ENCODE results near the gene TMC6. TPM values are rescaled to one million over a fixed set of nuclear protein-coding genes. Genes with fewer than 3 reads are reported as not detected.
"Not testable (repeated sequence)": the region's sequence is repeated elsewhere in the genome, so short reads cannot be mapped to it uniquely, and the experiment has no call there.

Gene TMC6
- total RNA-seq, 1 donor from 2014 or later, result 265 TPM

DNA sequence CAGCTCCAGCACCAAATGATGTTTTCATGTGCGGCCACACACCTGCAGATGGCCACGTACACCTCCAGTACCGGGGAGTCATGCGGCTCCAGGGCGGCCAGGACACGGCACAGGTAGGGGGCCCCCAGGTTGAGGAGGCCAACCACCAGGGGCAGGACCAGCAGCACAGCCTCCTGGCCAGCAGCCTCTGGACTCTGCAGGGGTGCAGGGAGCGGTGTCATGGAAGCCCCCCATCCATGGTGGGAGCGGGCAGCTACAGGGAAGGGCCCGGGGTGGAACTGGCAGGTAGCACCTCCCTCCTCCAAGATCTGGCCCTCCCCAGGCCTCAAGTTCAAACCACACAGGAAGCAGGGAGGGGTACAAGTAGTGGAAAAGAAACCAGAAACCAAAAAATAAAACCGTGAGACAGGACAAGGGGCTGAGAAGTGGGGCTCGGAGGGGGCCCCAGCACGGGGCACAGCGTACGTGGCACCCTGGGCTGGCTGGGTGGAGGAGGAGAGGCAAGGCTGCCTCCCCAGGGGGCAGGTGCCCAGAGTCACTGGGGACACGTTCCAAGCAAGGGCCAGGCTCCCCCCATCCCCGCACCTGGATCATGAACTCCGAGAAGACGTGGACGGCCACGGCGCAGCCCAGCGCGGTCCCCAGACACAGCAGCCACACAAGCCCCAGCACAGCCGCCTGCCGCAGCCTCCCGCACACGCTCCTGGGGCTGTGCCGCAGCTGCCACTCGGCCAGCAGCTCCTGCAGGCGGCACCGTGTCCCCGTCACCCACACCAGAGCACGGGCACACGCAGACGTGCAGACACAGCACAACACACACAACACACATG, 7.4 kb downstream of the TMC6 start:
- Mint-ChIP-seq H3K4me3 (peak overlapping the region; percentile 73), H3K27me3 (ENCODE audit: insufficient read depth) (no peaks in the 10 kb centered on the region), H3K36me3 (ENCODE audit: low read depth) (peaks cover 45% of the 10 kb centered on the region), H3K4me1 (ENCODE audit: low read depth) (peaks cover 37% of the 10 kb centered on the region), H3K27ac (peak overlapping the region; percentile 70), H3K9me3 (no peaks in the 10 kb centered on the region)
- intact Hi-C loops (cut with micrococcal nuclease), result loop anchor here (1.0 kb wide), 2 partner anchors 8 kb away; no protein-coding TSS in a partner anchor
- peak; percentile 64 for DNase-seq (ENCODE audit: low spot score)

DNA sequence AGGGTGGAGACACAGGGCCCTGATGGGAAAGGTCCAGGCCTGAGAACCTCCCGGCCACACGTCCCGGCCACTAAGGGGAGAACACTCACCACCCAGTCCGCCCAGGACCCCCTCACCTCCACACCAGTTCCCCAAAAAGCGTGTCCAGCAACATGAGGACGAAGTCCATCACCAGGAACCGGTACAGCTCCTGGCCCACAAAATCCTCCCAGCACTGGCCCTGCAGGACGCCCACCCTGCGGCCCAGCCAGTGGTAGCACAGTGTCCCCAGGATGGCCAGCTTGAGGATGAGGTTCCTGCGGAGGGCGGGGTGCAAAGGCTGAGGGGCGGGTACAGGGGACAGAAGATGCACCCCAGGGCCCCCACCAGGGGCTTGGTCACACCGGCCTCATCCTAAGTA, 8.0 kb downstream of the TMC6 start:
- Mint-ChIP-seq H3K27ac (no peak overlapping the region), H3K4me3 (peak overlapping the region; percentile 73), H3K27me3 (ENCODE audit: insufficient read depth) (no peaks in the 10 kb centered on the region), H3K36me3 (ENCODE audit: low read depth) (peaks cover 43% of the 10 kb centered on the region), H3K9me3 (no peaks in the 10 kb centered on the region), H3K4me1 (ENCODE audit: low read depth) (peaks cover 36% of the 10 kb centered on the region)
- intact Hi-C loops (cut with micrococcal nuclease), result no loop called here
- no peak for DNase-seq (ENCODE audit: low spot score)

DNA sequence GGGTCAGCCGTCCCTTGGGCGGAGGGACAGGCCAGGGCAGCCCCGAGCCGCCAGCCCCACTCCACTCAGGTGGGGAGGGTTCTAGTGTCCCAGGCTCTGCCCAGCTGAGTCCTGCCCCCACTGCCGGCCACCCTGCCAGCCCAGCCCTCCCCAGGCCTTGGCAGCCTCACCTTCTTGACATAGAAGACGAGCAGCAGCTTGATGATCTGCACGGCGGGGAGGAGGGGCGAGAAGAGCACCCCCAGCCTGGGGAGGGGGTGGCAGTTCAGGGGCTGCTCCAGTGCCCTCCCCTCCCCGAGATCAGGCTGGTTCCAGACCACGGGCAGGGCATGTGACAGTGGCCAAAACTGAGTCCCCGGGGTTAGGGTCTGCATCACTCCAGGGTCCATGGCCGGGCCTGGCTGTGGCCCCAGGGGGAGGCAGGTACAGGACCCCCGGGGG, 9.7 kb downstream of the TMC6 start:
- Mint-ChIP-seq H3K36me3 (ENCODE audit: low read depth) (peaks cover 49% of the 10 kb centered on the region), H3K4me3 (no peak overlapping the region), H3K4me1 (ENCODE audit: low read depth) (peaks cover 46% of the 10 kb centered on the region), H3K9me3 (no peaks in the 10 kb centered on the region), H3K27me3 (ENCODE audit: insufficient read depth) (no peaks in the 10 kb centered on the region), H3K27ac (no peak overlapping the region)
- intact Hi-C loops (cut with micrococcal nuclease), result no loop called here
- DNase-seq (ENCODE audit: low spot score), result no peak

DNA sequence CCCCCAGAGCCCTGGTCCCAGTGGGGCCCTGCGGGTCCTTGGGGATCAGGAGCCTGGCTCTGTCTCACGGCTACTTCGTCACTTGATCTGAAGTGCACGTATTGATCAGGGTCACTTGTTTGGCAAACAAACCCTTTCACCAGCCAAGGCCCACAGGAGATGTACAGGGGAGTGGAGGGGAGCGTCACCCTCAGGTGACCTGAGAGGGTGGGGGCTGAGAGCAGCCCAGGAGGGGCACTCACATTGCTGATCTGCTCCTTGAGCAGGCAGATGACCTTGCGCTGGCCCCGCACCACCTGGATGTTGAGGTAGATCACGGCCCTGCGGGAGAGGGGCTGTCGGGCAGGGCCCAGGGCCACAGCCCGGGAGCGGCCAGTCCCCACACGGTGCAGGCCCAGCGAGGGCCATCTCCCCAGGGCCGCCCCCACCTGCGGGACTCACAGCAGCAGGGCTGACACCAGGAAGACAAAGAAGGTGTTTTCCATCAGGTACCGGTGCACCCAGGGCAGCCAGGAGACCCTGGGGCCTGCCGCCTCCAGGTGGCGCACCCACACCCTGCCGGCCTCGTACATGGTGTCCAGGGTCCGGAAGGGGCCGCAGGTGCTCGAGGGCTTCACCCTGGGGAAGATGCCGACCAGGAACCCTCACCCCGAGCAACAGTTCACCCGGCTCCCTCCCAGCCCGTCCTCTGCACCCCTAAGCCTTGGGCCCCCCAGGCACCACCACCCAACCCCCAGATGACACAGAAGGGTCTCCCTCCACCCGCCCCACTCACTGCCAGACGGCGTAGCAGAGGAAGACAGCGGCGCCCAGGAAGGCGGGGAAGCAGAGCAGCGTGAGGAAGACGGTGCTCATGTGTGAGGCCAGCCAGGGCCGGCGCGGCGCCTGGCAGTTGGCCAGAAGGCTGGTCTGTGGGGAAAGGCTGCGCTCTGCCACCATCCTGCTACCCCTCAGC, 11.3 kb downstream of the TMC6 start:
- Mint-ChIP-seq H3K4me3 (no peak overlapping the region), H3K36me3 (ENCODE audit: low read depth) (peaks cover 45% of the 10 kb centered on the region), H3K4me1 (ENCODE audit: low read depth) (peaks cover 45% of the 10 kb centered on the region), H3K9me3 (no peaks in the 10 kb centered on the region), H3K27ac (no peak overlapping the region), H3K27me3 (ENCODE audit: insufficient read depth) (no peaks in the 10 kb centered on the region)
- no peak for DNase-seq (ENCODE audit: low spot score)
- intact Hi-C loops (cut with micrococcal nuclease), result no loop called here

DNA sequence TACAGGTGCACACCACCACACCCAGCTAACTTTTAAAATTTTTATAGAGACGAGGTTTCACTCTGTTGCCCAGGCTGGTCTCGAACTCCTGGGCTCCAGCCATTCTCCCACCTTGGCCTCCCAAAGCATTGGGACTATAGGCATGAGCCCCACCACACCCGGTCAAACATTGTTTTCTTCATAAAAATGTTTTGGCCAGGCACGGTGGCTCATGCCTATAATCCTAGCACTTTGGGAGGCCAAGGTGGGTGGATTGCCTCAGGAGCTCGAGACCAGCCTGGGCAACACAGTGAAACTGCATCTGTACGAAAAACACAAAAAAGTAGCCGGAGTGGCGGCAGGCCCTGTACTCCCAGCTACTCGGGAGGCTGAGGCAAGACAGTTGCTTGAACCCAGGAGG, 12.1 kb downstream of the TMC6 start:
- peaks cover 39% of the 10 kb centered on the region for H3K36me3 Mint-ChIP-seq (ENCODE audit: low read depth)
- DNase-seq (ENCODE audit: low spot score), result no peak
- no peaks in the 10 kb centered on the region for H3K27me3 Mint-ChIP-seq (ENCODE audit: insufficient read depth)
- no peak overlapping the region for H3K27ac Mint-ChIP-seq
- intact Hi-C loops (cut with micrococcal nuclease), result no loop called here
- H3K4me1 Mint-ChIP-seq (ENCODE audit: low read depth), result peaks cover 39% of the 10 kb centered on the region
- H3K9me3 Mint-ChIP-seq, result no peaks in the 10 kb centered on the region
- H3K4me3 Mint-ChIP-seq, result no peak overlapping the region

DNA sequence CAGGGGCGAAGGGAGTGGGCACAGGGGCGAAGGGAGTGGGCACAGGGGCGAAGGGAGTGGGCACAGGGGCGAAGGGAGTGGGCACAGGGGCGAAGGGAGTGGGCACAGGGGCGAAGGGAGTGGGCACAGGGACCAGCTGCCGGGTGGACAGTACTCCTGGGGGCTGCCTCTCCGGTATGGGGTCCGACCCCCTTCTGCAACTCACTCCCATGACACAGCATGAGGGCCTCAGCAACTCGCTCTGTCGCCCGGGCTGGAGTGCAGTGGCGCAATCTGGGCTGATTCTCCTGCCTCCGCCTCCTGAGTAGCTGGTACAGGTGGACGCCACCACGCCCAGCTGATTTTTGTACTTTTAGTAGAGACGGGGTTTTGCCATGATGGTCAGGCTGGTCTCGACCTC, 12.8 kb downstream of the TMC6 start:
- intact Hi-C loops (cut with micrococcal nuclease); H3K27ac Mint-ChIP-seq; H3K9me3 Mint-ChIP-seq; H3K4me3 Mint-ChIP-seq; DNase-seq (ENCODE audit: low spot score); H3K27me3 Mint-ChIP-seq (ENCODE audit: insufficient read depth): not testable (repeated sequence)
- Mint-ChIP-seq H3K36me3 (ENCODE audit: low read depth) (peaks cover 39% of the 10 kb centered on the region), H3K4me1 (ENCODE audit: low read depth) (peaks cover 33% of the 10 kb centered on the region)

DNA sequence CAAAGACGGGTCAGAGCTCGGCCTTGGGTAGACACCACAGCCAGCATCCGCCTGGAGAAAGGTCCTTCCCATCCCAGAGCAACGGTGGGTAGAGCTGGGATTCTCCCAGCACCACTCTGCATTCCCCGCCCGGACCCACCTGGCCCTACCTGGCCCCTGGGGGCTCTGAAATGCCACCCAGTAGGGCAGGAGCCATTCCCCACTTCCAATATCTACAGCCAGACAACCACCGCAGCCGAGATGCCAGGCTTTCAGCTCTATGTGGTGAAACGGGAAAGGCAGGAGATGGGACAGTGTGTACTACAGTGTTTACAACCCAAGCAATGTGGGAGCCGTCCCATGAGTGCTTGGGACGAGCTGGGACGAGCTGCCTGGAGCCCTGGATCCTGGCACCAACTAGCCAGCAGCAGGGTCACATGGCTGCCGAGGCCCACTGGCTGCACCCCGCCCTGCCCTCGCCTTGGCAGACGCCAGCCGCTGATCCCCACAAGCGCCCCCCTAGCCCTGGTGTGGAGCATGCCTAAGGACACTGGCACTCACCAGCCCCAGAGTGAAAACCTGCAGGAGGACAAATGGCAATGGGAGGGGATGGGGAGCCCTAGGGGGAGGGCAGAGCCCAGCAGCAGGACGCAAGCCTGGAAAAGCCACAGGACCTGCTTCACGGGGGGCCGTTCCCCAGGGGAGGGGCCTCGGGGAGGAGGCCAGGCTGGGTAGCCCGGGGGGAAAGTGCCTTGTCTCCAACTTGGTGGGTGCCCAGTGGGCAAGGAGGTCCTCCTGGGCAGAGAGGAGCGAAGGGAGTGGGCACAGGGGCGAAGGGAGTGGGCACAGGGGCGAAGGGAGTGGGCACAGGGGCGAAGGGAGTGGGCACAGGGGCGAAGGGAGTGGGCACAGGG, 13.5 kb downstream of the TMC6 start:
- no peak for DNase-seq (ENCODE audit: low spot score)
- H3K27ac Mint-ChIP-seq, result peak overlapping the region; percentile 80
- H3K27me3 Mint-ChIP-seq (ENCODE audit: insufficient read depth), result no peaks in the 10 kb centered on the region
- intact Hi-C loops (cut with micrococcal nuclease), result loop anchor here (5.0 kb wide), 1 partner anchor 98 kb away; no protein-coding TSS in a partner anchor
- H3K36me3 Mint-ChIP-seq (ENCODE audit: low read depth), result peaks cover 40% of the 10 kb centered on the region
- H3K4me1 Mint-ChIP-seq (ENCODE audit: low read depth), result peaks cover 27% of the 10 kb centered on the region
- no peaks in the 10 kb centered on the region for H3K9me3 Mint-ChIP-seq
- H3K4me3 Mint-ChIP-seq, result no peak overlapping the region

DNA sequence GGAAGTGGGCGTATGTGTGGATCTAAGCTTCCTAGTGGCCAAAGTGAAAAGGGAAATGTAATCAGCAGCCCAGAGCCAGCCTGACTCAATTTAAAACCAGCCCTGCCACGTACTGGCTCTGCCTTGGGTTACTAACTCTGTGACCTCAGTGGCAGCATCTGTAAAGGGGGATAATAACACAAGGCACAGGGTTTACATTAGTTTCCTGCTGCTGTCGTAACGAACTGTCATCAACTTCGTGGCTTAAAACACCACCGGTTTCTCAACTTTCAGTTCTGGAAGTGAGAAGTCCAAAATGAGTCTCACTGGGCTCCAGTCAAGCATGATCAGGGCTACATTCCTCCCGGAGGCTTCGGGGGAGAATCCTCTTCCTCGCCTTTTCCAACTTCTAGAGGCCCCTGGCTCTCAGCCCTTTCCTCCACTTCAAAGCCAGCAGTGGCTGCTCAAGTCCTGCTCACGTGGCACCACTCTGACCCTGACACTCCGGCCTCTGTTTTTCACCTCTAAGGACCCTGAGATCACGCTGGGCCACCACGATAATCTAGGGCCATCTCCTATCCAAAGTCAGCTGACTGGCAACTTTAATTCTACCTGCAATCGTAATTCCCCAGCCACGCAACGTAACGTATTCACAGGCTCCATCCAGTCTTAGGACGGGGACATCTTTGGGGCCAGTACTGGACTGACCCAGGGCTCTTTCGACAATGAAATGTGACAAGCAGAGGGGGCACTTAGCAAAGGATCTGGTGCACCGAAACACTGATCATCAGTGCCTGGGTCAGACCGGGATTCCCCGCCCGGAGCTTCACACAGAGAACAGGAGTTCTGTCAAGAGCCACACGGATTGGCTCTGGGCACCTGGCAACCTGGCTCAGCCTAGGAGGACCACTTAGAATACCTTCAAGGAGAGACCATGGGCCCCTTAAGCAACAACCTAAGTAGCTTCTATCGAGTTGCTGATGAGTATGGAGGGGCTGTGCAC, 14.5 kb downstream of the TMC6 start:
- DNase-seq (ENCODE audit: low spot score), result no peak
- Mint-ChIP-seq H3K27ac (peak overlapping the region; percentile 80), H3K36me3 (ENCODE audit: low read depth) (peaks cover 40% of the 10 kb centered on the region), H3K4me3 (peak overlapping the region; percentile 5), H3K27me3 (ENCODE audit: insufficient read depth) (no peaks in the 10 kb centered on the region), H3K9me3 (no peaks in the 10 kb centered on the region), H3K4me1 (ENCODE audit: low read depth) (peaks cover 27% of the 10 kb centered on the region)
- intact Hi-C loops (cut with micrococcal nuclease), result loop anchor here (1.0 to 5.0 kb wide), 3 partner anchors 7 to 97 kb away; partner anchors contain the start of gene SYNGR2

DNA sequence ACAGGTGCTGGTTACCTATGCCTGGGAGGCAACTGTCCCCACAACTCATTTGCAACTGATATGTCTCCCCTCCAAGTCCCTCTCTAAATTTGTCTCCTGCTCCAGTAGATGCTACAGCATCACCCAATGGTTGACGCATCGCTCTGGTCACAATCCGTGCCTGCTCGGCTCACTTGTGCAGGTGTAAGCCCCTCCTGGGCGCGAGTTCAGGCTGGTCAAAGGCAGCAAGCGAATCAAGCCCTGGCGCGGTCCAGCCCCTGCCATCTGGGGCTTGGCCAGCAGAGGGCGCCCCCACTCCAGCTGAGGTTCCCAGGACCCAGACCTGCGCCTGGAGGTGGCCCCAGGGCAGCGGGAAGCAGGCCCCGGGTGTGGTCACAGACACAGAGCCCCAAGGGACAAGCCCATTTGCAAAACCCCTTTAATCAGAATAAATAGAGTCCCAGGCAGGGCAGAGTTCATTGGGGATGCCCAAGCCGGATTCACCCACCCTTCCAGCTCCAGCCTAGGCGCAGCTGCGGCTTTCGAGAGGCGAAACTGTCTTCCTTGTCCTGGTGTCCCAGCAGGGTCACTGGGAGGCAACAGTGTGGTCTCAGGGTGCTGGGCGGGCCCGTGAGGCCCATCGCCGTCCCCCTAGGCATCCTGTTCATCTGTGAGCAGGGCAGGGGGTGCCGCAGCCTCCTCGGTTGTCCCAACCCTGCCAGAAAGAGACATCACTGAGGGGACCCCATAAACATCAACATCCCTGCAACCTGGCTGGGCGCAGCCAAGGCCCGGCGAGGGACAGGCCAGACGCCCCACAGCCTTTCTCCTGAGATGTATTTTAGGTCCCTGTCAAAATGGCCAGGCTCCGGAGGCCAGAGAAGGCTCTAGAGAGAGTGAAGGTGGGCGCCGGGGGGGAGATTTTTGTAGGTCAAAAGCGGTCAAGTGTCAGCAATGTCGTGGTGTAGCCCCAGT, 15.8 kb downstream of the TMC6 start:
- Mint-ChIP-seq H3K9me3 (no peaks in the 10 kb centered on the region), H3K27ac (peak overlapping the region; percentile 76), H3K4me1 (ENCODE audit: low read depth) (peaks cover 29% of the 10 kb centered on the region), H3K4me3 (no peak overlapping the region), H3K27me3 (ENCODE audit: insufficient read depth) (no peaks in the 10 kb centered on the region), H3K36me3 (ENCODE audit: low read depth) (peaks cover 40% of the 10 kb centered on the region)
- DNase-seq (ENCODE audit: low spot score), result peak; percentile 68
- intact Hi-C loops (cut with micrococcal nuclease), result loop anchor here (1.0 to 5.0 kb wide), 6 partner anchors 9 to 95 kb away; partner anchors contain the start of genes SYNGR2 and TMC8

DNA sequence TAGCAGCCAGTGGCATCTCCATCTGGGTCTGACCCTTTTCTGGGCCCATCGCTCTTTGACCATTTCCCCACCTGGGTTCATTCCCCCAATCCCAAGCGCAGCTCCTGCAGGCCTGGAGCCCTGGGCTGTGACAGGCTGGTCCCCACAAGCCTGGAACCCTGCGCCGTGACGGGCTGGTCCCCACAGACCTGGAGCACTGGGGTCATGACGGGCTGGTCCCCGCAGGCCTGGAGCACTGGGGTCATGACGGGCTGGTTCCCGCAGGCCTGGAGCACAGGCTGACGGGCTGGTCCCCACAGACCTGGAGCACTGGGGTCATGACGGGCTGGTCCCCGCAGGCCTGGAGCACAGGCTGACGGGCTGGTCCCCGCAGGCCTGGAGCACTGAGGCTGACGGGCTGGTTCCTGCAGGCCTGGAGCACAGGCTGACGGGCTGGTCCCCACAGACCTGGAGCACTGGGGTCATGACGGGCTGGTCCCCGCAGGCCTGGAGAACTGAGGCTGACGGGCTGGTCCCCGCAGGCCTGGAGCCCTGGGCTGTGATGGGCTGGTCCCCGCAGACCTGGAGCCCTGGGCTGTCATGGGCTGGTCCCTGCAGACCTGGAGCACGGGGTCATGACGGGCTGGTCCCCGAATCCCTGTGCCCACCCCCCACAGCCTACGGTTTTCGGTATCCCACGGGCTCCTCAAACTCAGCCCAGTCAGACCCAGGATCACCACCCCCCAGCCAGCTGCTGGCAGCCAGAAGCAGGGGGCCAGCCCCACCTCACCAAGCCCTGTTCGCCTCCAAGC, 16.6 kb downstream of the TMC6 start:
- Mint-ChIP-seq H3K36me3 (ENCODE audit: low read depth) (peaks cover 39% of the 10 kb centered on the region), H3K4me3 (no peak overlapping the region), H3K4me1 (ENCODE audit: low read depth) (peaks cover 35% of the 10 kb centered on the region), H3K27ac (no peak overlapping the region), H3K27me3 (ENCODE audit: insufficient read depth) (no peaks in the 10 kb centered on the region), H3K9me3 (no peaks in the 10 kb centered on the region)
- intact Hi-C loops (cut with micrococcal nuclease), result loop anchor here (1.0 to 5.0 kb wide), 5 partner anchors 18 to 95 kb away; partner anchors contain the start of genes SYNGR2 and TMC8
- no peak for DNase-seq (ENCODE audit: low spot score)
